Activated CD8-positive, alpha-beta T cell treated with anti-CD3 and anti-CD28 coated beads for 36 hours (primary cell): Measurements from ENCODE around the gene NEAT1. TPM values are rescaled to one million over a fixed set of nuclear protein-coding genes. Genes with fewer than 3 reads are reported as not detected.

ENCODE experiments used
- ATAC-seq: fragments of 200-7000 bp; cut with Tn5 transposase; one replicate; pipeline ENCODE4 v1.10.0; 2021; ENCODE audit warnings: mild to moderate bottlenecking, moderate library complexity
- CTCF ChIA-PET: fragments of 350-600 bp; sonication (Branson Sonifier 250); formaldehyde crosslinking; loops from one replicate; lab custom pipeline; 2021; ENCODE audit warnings: antibody characterized with exemption; lab: Charles Lee
- POLR2A ChIA-PET: fragments of 350-600 bp; sonication (Branson Sonifier 250); formaldehyde crosslinking; loops from one replicate; lab custom pipeline; 2021; ENCODE audit warnings: antibody characterized with exemption; lab: Charles Lee
- DNase-seq: peaks from one replicate; pipeline ENCODE4 v3.0.0-alpha.2; 2020
- H3K27ac Mint-ChIP-seq: one replicate; pipeline ENCODE4 v1.8.0; 2021; ENCODE audit warnings: mild to moderate bottlenecking, mixed read lengths
- H3K27me3 Mint-ChIP-seq: one replicate; pipeline ENCODE4 v1.8.0; 2021; ENCODE audit warnings: mixed read lengths
- H3K36me3 Mint-ChIP-seq: one replicate; pipeline ENCODE4 v1.8.0; 2021; ENCODE audit warnings: low read depth, mixed read lengths
- H3K4me1 Mint-ChIP-seq: one replicate; pipeline ENCODE4 v1.8.0; 2021; ENCODE audit warnings: low read depth, mixed read lengths
- H3K4me3 Mint-ChIP-seq: one replicate; pipeline ENCODE4 v1.8.0; 2021; ENCODE audit warnings: mild to moderate bottlenecking, moderate library complexity, mixed read lengths
- H3K9me3 Mint-ChIP-seq: one replicate; pipeline ENCODE4 v1.8.0; 2021; ENCODE audit warnings: mixed read lengths
- intact Hi-C: fragments of 100-400 bp; cut with micrococcal nuclease; formaldehyde crosslinking; loops from one replicate; pipeline ENCODE4 v1.10.0; 2022
- total RNA-seq, 2 experiments: library from RNA; stranded (reverse); gene quantifications; one replicate each; pipeline ENCODE4 v1.2.3, GENCODE V29; 2021
- TF ChIP-seq, protein P1 (sequence below): fragments of 200-600 bp; IDR thresholded peaks from one replicate; pipeline ENCODE4 v1.8.0; 2022; ENCODE audit warnings: antibody characterized with exemption, mild to moderate bottlenecking

NEAT1 gene
- total RNA-seq, 2 experiments from 2014 or later, result 313 to 358 TPM

DNA sequence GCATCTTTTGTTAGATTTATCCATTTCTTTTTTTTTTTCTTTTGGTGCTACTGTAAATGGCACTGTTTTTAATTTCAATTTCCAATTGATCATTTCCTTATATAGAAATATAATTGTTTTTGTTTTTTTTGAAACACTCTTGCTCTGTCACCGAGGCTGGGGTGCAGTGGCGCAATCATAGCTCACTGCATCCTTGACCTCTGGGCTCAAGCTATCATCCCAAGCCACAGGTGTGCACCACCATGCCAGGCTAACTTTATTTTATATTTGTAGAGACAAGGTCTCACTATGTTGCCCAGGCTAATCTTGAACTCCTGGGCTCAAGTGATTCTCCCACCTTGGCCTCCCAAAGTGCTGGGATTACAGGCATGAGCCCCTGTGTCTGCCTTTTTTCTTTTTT is 19.8 kb upstream of the NEAT1 start:
- Mint-ChIP-seq H3K27me3 (no peaks in the 10 kb centered on the region), H3K36me3 (peaks cover 21% of the 10 kb centered on the region), H3K27ac (no peak overlapping the region), H3K4me1 (peaks cover 6% of the 10 kb centered on the region), H3K4me3 (no peak overlapping the region), H3K9me3 (no peaks in the 10 kb centered on the region)
- no peak for DNase-seq
- no peak for ATAC-seq
- intact Hi-C loops, result no loop called here
- POLR2A ChIA-PET, result interaction anchor here (0.5 to 1.2 kb wide), 3 partner anchors 13 to 269 kb away, joined by 3 to 4 read pairs (median 3); partner anchors contain the start of gene MALAT1
- TF ChIP-seq, protein P1, sequence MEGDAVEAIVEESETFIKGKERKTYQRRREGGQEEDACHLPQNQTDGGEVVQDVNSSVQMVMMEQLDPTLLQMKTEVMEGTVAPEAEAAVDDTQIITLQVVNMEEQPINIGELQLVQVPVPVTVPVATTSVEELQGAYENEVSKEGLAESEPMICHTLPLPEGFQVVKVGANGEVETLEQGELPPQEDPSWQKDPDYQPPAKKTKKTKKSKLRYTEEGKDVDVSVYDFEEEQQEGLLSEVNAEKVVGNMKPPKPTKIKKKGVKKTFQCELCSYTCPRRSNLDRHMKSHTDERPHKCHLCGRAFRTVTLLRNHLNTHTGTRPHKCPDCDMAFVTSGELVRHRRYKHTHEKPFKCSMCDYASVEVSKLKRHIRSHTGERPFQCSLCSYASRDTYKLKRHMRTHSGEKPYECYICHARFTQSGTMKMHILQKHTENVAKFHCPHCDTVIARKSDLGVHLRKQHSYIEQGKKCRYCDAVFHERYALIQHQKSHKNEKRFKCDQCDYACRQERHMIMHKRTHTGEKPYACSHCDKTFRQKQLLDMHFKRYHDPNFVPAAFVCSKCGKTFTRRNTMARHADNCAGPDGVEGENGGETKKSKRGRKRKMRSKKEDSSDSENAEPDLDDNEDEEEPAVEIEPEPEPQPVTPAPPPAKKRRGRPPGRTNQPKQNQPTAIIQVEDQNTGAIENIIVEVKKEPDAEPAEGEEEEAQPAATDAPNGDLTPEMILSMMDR, result no peak
- CTCF ChIA-PET, result interaction anchor here (0.7 to 1.9 kb wide), 2 partner anchors 14 to 23 kb away, joined by 3 to 7 read pairs; no protein-coding TSS in a partner anchor

DNA sequence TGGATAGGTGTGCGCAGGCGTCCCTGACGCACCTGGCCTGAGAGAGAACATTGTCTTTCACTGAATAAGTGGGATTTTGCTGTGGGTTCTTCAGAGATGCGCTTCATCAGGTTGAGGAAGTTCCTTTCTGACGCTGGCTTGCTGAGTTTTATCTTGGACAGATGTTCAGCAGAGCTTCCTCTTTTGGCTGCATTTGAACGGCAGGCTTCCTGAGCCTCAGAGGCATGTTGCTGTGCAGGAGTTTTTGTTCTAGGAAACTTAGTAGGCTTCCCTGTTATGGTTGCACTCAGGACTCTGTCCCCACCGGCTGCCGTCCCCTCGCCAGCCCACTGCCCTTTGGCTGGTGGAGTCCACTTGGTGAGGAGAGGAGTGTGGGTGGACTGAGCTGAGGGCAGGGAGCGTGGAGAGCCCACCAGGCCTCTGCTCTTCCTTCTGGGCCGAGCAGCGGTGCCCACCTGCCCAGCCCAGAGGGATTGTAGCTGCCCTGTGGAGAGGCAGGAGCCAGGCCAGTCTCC is 18.9 kb upstream of the NEAT1 start:
- ChIA-PET CTCF (no interaction called here), POLR2A (interaction anchor here (0.6 to 4.9 kb wide), 5 partner anchors 12 to 95 kb away, joined by 3 to 24 read pairs (median 3); partner anchors contain the start of gene MALAT1)
- no peak for ATAC-seq
- Mint-ChIP-seq H3K4me3 (no peak overlapping the region), H3K4me1 (peaks cover 6% of the 10 kb centered on the region), H3K27ac (no peak overlapping the region), H3K27me3 (no peaks in the 10 kb centered on the region), H3K36me3 (peaks cover 20% of the 10 kb centered on the region), H3K9me3 (no peaks in the 10 kb centered on the region)
- DNase-seq, result no peak
- intact Hi-C loops, result no loop called here
- TF ChIP-seq, protein P1, result no peak

DNA sequence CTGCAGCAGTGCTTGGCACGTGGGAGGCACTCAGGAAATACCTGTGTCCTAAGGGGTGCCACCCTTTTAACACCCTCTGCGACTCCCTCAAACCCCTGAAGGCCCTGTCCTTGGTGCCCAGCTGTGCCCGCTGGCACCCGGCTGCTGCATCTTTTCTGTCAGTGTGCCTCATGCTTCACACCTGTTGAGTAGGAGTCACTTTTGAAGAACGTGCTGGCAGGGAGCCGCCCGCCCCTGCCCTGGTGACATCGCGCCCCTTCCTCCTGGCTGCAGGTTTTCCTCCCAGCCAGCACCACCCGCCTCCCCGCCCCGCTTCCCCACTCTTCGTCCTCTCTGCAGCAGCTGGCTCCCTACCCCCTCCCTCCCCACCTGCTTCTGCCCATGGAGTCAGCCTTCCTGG is 18.4 kb upstream of the NEAT1 start:
- TF ChIP-seq, protein P1, result no peak
- H3K36me3 Mint-ChIP-seq, result peaks cover 24% of the 10 kb centered on the region
- no peak overlapping the region for H3K27ac Mint-ChIP-seq
- H3K9me3 Mint-ChIP-seq, result no peaks in the 10 kb centered on the region
- peaks cover 6% of the 10 kb centered on the region for H3K4me1 Mint-ChIP-seq
- no peak overlapping the region for H3K4me3 Mint-ChIP-seq
- no peak for DNase-seq
- ChIA-PET CTCF (no interaction called here), POLR2A (interaction anchor here (0.6 to 4.9 kb wide), 8 partner anchors 12 to 95 kb away, joined by 3 to 24 read pairs (median 4); partner anchors contain the start of genes MALAT1 and SLC25A45)
- no peaks in the 10 kb centered on the region for H3K27me3 Mint-ChIP-seq
- intact Hi-C loops, result no loop called here
- ATAC-seq, result no peak

DNA sequence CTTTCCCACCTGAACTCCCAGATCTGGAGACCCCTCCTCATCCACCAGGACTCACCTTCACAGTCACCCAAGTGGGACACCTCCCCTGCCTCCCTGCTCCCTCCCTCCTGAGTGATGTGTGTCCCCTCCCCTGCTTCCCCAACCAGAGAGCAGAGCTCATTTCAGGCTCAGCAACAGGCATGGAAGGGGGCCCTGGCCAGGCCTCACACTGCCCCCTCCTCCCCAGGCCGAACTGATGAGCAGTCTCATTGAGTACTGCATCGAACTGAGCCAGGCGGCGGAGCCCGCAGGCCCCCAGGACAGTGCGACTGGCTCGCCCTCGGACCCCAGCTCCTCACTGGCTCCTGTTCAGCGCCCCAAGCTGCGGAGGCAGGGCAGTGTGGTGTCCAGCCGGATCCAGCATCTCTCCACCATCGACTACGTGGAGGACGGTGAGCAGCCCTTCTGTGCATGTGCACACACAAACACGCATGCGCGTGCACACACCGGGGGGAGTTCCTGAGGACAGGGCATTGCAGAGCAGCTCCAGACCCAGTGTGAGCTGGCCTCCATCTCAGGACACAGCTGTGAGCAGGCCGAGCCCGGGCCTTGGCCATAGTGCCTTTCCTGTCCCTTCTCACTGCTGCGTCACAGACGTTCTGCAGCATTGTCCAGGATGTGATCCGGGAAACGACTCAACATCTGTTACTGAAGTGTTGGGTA is 17.8 kb upstream of the NEAT1 start:
- ChIA-PET POLR2A (interaction anchor here (0.8 to 4.9 kb wide), 5 partner anchors 12 to 94 kb away, joined by 3 to 24 read pairs (median 4); partner anchors contain the start of genes MALAT1 and SLC25A45), CTCF (interaction anchor here (1.2 to 1.6 kb wide), 2 partner anchors 10 to 136 kb away, joined by 4 to 5 read pairs; no protein-coding TSS in a partner anchor)
- DNase-seq (no peak), ATAC-seq (no peak)
- H3K27me3 Mint-ChIP-seq, result no peaks in the 10 kb centered on the region
- intact Hi-C loops, result no loop called here
- H3K27ac Mint-ChIP-seq, result peak overlapping the region; percentile 8
- TF ChIP-seq, protein P1, result no peak
- H3K9me3 Mint-ChIP-seq, result no peaks in the 10 kb centered on the region
- peaks cover 6% of the 10 kb centered on the region for H3K4me1 Mint-ChIP-seq
- no peak overlapping the region for H3K4me3 Mint-ChIP-seq
- H3K36me3 Mint-ChIP-seq, result peaks cover 23% of the 10 kb centered on the region
